GM21737 (cell line): ENCODE measurements around the gene FOXO1.

Experiments used
- ATAC-seq: cut with Tn5 transposase; IDR thresholded peaks from one replicate; pipeline ENCODE4 v1.9.1; 2021; ENCODE audit warnings: mild to moderate bottlenecking, moderate library complexity; ENCODE audit not compliant: unreplicated experiment

Gene FOXO1

DNA sequence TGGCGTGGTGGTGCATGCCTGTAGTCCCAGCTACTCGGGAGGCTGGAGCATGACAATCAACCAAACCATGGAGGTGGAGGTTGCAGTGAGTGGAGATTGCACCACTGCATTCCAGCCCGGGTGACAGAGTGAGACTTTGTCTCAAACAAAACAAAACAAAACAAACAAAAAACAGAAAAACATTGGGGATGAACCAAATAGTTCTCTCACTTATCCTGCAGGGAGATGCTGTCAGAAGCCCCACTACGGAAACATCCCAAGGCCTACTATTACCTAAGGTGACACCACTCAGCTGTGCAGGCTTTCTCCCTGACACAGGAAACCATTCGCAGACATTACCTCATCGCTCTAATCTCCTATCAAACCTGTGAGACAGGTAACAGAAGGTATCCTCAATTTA lies 113.5 kb downstream of the FOXO1 start:
- no peak for ATAC-seq

DNA sequence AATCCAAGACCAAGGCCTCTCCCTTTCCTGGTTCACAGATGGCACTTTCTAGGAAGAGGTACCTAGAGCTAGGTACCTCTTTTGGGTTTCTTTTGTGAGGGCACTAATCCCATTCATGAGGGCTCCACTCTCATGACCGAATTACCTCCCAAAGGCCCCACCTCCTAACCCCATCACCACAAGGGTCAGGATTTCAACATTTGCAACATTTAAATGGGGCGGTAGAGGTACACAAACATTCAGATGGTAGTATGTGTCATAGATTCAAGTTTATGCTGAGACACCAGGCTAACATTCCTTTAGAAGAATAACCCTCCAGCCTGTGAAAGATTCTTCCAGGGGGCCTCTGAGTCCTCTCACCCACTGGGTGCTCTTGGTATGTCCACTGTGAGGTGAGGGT lies 116.3 kb downstream of the FOXO1 start:
- ATAC-seq: no peak

DNA sequence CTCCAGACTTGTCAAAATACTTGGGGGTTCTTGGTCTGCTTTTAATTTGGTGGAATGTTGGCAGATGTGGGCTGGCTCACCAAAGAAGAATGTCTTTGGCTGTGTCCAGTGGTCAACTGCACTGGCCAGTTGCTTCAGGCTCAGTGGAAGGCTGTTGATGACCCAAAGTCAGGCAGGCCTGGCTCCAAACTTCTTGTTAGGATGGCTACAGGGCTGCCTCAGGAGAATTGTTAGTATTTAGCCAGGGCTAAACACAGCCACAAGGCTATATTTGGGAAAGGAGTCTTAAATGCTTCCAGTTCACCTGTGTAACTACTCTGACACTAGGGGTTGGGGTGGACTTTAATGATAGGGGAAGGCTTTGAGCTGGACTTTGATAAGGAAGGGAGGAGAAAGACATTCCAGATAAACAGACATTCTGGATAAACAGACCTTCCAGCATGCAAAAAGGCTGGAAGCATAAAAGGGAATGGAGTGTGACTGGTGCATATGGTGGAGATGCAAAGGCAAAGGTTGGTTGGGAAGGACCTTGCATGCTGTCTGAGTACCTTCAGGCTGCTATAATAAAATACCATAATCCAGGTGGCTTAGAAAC lies 116.8 kb downstream of the FOXO1 start:
- ATAC-seq: no peak

DNA sequence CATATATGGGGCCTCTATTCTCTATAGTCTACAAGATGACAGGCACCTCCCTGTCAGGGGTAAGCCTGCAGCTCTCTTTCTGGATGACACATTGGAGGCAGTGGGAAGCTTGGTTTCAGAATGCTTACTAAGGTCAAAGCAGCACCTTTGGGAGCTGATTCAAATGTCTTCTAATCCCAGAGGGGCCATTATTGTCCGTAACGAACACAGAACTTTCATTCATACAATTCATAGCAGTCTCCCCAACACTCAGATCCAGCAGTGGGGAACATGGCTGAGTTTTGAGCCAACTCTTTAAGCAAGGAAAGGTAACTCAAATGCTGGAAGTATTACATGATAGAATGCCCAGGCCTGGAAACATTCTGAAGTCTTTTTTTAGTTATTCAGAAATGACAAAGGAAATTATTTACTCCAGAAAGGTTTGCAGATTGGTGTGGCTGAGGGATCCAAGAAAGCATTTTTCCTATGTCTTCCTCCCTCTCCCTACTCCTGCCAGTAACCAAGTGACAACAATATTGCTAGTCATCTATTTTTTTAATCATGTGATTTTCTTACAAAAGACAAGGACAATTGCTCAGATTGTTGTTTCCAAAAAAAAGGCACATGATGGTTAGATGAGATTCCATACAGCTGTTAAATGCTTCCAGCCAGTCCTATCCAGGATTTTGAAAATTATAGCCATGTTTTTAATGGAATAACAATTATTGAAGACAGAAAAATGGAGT lies 118.7 kb downstream of the FOXO1 start:
- ATAC-seq: no peak

DNA sequence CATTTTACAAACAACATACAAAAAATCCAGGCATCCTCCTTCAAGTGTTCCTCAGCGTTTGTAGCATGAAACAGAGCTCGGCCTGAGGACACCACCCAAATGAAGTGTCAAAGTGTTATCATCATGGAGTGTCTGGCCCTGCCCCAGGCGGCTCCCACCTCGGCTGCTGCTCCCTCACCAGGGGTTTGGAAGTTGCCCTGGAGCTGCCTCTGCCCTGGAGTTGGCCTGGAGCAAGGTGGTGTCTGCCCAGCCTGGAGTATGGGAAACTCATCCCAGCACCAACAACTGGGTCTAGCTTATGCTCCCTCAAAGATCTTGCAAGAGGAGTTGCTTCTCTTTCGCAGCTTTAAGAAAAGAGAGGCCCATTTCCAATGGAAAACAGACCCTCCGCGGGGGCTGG lies 120.4 kb downstream of the FOXO1 start:
- no peak for ATAC-seq

DNA sequence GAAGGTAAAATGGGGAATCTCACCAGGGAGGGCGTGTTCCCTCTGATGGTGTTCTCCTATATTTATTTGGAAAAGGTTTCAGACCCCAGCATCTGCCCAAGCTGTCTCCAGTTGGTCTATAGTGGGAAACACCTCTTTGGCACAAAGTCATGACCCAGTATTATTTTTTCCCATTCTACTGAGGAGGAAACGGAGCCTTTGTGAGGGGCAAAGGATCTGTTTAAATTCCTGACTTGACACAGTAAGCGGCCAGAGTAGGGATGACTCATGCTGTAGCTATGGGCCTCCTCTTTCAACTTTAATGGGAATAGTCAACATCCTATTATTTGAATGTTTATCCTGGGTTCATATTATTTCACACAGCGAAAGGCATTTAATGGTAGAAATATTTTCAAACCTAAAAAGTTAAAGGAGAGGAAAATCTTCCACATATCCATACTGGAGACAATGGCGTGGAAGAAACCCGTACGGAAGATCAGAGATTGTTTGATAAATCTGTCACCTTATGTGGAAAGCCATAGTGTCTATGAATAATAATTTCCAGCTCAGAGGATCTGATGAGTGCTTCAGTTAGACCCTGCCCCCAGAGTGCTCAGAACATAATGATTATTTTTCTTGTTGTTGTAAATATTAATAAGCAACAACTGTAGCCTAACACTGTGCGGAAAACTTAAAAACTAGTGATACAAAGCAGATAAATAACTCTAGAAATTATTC lies 126.0 kb downstream of the FOXO1 start:
- no peak for ATAC-seq

DNA sequence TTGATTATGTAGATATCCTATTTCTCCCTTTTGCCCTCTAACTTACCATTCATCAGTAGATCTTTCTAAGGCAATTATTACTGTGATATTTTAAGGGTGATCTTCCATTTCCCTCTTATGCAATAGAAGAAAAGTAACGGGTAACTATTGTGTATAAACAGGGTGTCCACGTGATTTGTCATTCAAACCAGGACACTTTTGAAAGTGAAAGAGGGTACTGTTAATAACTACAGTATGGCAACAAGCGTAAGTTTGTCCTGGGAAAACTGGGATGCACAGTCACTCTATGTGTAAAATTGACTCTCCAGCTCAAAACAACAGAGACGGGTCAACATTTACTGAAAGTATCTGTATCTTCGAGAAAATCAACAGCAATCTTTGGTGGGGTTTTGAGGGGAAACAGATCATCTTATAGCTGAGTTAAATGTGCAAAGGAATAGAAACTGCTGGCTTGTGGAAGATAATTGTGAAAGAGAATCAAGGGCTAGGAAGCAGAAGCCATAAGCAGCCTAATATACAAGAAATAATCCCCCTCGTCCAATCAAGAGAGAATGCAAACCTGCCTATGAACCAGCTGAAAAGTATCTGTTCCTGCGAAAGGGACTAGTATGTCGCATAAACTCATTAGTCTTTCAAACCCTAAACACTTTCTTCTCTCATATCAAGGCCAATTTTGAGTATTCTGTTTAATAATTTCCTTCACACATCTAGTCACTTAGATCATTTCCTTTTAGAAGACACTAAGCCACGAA lies 126.7 kb downstream of the FOXO1 start:
- ATAC-seq: no peak

DNA sequence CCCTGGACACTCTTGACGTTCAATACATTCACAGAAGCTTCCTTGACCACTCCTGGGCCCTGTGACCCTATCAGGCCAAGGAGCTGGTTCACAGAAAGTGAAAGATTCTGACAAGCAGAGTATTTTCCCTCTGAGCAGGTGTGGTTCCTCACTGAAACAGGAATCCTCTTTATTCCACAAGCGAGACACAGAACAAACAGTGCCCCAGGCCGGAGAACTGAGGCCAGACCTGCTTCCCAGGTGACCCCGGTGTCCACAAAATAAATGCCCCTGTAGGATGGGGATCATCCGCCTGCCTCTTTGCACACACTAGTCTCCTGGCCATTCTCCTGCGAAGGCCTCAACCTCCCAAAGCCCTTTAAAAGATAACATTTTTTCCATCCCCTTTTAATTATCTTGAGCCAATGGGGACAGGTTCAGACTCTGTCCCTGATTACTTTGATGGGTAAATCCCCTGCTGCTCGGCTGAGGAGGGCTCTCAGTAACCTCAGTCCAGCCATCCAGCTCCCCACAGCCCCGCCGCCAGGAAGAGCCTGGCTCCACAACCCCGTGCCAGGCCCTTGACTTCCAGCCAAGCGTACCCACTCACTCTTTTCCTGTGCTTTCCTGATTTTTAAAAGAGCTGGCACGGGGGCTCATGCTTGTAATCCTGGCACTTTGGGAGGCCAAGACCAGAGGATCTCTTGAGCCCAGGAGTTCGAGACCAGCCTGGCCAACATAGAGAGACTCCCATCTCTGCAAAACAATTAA lies 129.1 kb downstream of the FOXO1 start:
- no peak for ATAC-seq

DNA sequence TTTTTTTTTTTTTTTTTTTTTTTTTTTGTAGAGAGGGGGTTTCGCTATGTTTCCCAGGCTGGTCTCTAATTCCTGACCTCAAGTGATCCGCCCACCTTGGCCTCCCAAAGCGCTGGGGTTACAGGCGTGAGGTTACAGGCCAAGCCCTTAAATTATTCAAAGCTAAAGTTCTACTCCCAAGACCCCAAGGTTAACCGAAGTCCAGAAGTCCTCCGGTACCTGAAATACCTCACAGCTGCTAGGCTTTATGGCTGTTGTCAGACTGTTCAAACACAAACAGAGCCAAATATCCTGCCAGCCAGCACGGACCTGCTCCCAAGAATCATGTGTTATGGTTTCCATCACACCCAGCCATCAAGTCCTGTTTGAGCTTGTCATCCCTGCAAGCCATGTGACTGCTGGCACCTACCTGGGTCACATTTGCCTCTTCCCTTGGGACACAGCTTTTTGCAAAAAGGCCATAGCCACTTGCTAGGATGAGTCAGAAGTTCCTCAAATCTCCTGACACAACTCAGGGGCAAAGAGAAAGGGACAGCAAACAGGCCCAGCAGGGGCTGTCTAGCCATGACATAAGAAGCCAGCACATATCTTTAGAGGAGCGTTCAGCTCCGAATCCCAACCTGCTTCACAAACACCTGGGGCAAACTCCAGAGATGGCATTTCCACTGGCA lies 129.9 kb downstream of the FOXO1 start:
- no peak for ATAC-seq

DNA sequence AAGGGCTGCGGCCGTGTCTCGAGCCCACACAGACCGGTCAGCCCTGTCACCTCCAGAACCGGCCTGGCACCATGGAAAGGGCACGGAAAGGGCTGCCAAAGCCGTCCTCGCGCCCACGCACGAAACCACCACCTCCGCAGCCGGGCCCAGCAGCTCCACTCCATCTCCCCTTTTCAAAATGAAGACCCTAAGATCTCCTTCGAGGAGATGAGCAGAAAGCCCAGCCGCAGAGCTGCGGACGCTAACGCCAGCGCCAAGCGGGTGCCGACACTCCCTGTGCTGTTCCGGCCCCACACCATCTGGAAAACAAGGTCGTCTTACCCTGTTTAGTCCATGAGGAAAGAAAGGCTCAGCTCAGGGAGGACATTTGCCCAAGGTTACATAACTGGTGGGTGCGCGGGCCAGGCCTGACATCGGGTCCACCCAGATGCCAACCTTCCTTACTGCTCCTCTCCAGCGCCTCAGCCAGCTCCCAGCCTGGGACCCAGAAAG lies 131.1 kb downstream of the FOXO1 start:
- no peak for ATAC-seq

DNA sequence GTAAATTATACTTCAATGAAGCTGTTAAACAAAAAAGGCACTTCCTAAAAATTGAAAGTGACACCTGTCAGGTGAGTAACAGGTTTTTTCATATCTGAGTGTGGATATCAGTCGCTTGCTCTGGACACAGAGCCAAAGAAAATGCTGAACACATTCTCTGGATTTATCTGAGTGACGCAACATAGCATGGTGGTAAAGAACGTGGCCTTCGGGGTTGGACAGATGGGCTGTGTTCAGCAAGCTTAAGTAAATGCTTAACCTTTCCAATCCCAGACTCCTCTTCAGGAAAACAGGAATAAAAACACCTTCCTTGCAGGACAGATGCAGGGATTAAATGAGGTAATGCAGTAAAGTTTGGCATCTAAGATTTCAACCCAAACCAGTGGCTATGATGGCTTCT lies 132.0 kb downstream of the FOXO1 start:
- no peak for ATAC-seq

DNA sequence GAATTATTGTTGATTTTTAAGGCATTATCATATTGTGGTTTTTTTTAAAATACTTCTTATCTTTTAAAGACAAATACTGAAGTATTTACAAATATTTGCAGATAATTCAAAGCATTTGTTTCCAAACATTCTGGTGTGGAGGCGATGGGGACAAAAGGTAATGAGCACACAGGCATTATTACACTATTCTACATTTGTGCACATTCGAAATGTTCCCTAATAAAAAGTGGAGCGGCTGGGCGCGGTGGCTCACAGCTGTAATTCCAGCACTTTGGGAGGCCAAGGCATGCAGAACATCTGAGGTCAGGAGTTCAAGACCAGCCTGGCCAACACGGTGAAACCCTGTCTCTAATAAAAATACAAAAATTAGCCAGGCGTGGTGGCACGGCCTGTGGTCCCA lies 133.4 kb downstream of the FOXO1 start:
- ATAC-seq: no peak

DNA sequence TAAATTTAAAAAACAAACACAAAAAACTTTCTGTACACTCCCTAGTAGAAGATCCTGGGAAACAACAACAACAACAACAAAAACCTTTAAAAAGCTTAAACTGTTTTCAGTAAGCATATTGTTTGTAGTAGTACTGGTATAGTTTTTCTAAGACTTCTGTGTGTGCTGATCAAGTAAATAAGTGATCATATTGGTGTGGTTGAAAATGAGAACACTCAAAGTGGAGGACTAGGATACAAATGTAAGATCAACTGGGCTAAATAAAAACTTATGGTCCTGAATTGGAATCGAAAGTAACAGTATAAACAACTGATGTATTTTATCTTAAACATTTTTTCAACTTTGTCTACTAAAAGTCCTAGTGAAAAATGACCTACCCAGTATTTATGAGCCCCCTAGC lies 135.5 kb downstream of the FOXO1 start:
- no peak for ATAC-seq

DNA sequence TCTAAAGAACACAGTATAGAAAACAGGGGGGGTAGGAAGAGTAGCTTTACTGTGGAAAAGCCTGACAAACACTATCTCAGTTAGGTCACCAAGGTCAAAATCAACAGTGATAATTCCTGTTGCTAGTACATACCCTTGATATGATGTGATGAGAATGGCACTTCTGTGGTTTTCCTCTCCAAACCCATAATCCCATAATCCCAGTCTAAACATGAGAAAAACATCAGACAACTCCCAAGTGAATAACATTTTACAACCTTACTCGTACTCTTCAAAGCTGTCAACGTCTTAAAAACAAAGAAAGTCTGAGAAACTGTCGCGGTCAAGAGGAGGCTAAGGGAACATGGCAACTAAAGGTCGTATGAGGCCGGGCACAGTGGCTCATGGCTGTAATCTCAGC lies 137.6 kb downstream of the FOXO1 start:
- no peak for ATAC-seq

DNA sequence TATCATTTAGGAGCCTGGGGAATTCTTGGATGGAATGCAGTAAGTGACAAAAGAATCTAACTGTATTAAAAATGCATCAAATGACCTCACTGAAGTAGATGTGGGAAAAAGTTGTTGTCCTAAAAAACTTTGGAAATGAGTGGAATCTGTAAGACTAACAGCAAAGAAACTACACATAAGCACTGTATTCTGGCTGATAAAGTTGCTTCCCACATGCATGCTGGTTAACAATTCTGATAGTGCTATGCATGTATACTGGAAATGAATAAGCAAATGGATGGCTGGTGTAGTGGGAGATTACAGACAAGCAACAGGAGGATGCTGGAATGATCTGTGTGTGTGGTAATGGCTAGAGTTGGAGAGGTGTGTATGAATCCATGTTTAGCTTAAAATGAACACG lies 138.5 kb downstream of the FOXO1 start:
- no peak for ATAC-seq

DNA sequence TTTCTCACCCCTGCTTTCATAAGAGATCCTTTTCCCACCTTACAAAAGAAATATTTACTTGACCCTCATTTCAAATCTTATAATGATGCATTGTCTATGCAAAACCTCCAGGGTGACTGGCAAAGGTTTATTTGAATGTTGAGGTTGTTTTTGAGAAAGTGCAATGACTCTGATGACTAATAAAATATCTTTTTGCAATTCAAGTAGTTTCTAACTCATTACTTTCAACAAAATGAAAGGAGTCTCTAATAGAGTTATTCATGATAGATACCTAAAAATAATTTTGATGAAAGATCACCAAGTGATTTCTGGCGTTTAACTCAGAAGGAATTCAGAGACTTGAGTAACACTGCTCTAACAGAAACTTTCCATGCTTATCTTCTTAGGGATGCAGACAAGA lies 144.2 kb downstream of the FOXO1 start:
- ATAC-seq: no peak

DNA sequence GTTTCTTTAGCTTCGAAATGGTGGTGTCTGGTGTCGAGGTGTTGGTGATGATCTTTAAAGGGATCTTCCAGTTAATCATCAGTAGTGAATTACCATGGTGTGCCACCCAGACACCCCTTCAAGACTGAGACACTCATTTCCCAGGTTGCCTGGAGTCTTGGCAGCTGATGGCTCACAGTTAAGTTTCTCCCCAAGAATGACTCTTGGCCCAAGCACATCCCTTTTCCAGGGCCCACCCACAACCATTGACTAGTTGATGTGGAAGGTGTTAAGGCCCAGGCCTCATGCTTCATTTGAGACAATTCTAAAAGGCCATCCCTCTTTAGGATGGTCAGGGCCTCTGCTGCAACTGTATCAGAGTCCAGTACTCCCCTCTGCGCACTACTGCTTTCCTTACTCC lies 145.5 kb downstream of the FOXO1 start:
- ATAC-seq: no peak

DNA sequence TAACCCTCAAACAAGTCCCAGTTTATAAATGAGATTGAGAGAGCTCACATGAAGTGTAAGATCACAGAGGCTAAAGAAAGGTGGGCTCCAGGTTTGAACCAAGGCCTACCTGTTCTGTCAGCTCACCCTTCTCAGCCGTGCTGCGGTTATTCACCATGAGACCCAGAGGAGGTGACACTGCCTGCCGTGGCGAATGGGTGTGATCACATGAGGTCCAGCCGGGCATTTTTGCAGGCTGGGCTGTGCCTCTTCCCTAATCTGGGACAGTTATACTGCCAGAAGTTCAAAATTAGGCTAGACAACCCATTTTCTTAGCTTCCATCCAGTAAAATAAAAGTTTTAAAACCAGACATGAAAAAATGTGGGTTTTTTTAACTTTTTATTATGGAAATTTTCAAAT lies 146.8 kb downstream of the FOXO1 start:
- ATAC-seq: no peak

DNA sequence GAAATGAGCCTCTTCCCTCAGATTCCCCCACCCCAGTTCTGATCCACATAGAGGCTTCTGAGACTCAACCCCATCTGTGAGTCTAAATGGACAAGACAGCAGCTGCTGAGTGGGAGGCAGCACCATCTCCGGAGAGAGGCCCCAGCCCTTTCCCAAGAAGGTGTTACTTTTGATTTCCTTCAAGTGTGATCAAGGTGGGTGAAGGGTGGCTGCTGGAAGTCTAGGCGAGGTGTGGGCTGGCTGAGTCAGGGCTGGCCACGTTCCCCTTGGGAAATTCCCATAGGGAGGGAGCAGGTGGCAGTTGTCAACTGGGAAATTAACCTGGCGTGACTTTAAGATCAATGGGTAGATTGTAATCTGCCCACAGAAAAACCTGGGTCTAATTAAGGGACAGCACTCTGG lies 148.0 kb downstream of the FOXO1 start:
- no peak for ATAC-seq
